D721Med (cell line): ENCODE data around the gene MAPT.

Experiments used
- DNase-seq: peaks from one replicate; pipeline ENCODE4 v3.0.0; 2011; ENCODE audit warnings: low spot score; ENCODE audit not compliant: insufficient read length
- FAIRE-seq: peaks from 2 replicates; lab custom pipeline; 2011; peaks lifted over from hg19 to GRCh38; lab: Jason Lieb, UNC
- TF ChIP-seq, protein P1 (sequence below): IDR thresholded peaks from 2 replicates; pipeline ENCODE4 v1.5.1; 2012; ENCODE audit warnings: mild to moderate bottlenecking, control low read depth; ENCODE audit not compliant: insufficient read depth; ENCODE audit errors: missing control alignments

The MAPT gene

DNA sequence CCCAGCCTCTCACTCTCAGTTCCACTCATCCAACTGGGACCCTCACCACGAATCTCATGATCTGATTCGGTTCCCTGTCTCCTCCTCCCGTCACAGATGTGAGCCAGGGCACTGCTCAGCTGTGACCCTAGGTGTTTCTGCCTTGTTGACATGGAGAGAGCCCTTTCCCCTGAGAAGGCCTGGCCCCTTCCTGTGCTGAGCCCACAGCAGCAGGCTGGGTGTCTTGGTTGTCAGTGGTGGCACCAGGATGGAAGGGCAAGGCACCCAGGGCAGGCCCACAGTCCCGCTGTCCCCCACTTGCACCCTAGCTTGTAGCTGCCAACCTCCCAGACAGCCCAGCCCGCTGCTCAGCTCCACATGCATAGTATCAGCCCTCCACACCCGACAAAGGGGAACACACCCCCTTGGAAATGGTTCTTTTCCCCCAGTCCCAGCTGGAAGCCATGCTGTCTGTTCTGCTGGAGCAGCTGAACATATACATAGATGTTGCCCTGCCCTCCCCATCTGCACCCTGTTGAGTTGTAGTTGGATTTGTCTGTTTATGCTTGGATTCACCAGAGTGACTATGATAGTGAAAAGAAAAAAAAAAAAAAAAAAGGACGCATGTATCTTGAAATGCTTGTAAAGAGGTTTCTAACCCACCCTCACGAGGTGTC lies 131.3 kb downstream of the MAPT start:
- DNase-seq (no peak), FAIRE-seq (no peak)
- TF ChIP-seq, protein P1, sequence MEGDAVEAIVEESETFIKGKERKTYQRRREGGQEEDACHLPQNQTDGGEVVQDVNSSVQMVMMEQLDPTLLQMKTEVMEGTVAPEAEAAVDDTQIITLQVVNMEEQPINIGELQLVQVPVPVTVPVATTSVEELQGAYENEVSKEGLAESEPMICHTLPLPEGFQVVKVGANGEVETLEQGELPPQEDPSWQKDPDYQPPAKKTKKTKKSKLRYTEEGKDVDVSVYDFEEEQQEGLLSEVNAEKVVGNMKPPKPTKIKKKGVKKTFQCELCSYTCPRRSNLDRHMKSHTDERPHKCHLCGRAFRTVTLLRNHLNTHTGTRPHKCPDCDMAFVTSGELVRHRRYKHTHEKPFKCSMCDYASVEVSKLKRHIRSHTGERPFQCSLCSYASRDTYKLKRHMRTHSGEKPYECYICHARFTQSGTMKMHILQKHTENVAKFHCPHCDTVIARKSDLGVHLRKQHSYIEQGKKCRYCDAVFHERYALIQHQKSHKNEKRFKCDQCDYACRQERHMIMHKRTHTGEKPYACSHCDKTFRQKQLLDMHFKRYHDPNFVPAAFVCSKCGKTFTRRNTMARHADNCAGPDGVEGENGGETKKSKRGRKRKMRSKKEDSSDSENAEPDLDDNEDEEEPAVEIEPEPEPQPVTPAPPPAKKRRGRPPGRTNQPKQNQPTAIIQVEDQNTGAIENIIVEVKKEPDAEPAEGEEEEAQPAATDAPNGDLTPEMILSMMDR, result no peak

GRCh38 chr17:46026166-46027047 lies 132.1 kb downstream of the MAPT start:
- TF ChIP-seq, protein P1, result no peak
- DNase-seq (no peak), FAIRE-seq (no peak)

DNA sequence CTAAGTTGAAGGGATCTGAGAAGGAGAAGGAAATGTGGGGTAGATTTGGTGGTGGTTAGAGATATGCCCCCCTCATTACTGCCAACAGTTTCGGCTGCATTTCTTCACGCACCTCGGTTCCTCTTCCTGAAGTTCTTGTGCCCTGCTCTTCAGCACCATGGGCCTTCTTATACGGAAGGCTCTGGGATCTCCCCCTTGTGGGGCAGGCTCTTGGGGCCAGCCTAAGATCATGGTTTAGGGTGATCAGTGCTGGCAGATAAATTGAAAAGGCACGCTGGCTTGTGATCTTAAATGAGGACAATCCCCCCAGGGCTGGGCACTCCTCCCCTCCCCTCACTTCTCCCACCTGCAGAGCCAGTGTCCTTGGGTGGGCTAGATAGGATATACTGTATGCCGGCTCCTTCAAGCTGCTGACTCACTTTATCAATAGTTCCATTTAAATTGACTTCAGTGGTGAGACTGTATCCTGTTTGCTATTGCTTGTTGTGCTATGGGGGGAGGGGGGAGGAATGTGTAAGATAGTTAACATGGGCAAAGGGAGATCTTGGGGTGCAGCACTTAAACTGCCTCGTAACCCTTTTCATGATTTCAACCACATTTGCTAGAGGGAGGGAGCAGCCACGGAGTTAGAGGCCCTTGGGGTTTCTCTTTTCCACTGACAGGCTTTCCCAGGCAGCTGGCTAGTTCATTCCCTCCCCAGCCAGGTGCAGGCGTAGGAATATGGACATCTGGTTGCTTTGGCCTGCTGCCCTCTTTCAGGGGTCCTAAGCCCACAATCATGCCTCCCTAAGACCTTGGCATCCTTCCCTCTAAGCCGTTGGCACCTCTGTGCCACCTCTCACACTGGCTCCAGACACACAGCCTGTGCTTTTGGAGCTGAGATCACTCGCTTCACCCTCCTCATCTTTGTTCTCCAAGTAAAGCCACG lies 133.0 kb downstream of the MAPT start:
- TF ChIP-seq, protein P1, result no peak
- no peak for FAIRE-seq
- DNase-seq, result no peak

GRCh38 chr17:46027976-46028325 lies 133.6 kb downstream of the MAPT start:
- FAIRE-seq, result no peak
- DNase-seq, result no peak
- TF ChIP-seq, protein P1, result no peak

GRCh38 chr17:46028374-46028773 lies 134.0 kb downstream of the MAPT start:
- TF ChIP-seq, protein P1, result no peak
- no peak for DNase-seq
- FAIRE-seq, result no peak

- no peak for FAIRE-seq
- no peak for DNase-seq
- TF ChIP-seq, protein P1, result no peak
These were observed 134.7 kb downstream of the MAPT start for GRCh38 chr17:46028981-46029565.
